ENCODE measurements around the gene NUP160.

DNA sequence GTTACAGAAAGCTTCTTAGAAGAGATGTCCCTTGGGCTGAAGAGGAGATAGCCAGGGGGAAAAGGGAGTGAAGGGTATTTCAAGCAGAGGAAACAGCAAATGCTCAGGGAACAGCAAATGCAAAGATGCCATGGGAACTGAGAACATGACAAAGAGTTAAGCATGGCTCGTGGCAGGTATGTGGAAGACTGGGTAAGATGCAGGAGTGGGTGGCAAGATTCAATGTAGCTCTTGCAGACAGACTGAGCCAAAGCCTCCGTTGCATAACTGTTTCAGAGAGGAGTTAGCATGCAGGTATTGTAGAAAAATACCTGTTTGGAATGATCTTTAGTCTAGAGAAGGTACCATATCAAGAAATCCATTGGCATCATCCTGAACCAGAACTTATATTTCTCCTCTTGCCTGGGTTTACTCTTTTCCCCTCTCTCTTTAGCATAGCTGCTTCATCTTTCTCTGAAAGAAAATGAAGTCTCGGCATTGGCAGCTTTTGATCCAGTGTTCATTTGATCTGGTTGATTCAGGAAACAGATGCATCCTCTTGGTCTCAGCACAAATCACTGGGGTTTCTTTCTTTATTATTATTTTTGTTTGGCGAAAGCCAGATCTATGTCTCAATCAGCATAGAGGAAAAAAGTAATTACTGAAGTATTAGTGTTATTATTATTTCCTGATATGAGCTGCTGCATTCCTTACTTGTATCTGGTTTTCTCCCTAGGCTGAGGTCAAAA, 41.7 kb upstream of the NUP160 start:
- TF ChIP-seq, protein P1, sequence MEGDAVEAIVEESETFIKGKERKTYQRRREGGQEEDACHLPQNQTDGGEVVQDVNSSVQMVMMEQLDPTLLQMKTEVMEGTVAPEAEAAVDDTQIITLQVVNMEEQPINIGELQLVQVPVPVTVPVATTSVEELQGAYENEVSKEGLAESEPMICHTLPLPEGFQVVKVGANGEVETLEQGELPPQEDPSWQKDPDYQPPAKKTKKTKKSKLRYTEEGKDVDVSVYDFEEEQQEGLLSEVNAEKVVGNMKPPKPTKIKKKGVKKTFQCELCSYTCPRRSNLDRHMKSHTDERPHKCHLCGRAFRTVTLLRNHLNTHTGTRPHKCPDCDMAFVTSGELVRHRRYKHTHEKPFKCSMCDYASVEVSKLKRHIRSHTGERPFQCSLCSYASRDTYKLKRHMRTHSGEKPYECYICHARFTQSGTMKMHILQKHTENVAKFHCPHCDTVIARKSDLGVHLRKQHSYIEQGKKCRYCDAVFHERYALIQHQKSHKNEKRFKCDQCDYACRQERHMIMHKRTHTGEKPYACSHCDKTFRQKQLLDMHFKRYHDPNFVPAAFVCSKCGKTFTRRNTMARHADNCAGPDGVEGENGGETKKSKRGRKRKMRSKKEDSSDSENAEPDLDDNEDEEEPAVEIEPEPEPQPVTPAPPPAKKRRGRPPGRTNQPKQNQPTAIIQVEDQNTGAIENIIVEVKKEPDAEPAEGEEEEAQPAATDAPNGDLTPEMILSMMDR (IDR thresholded peaks at IDR 0.05), result no peak
- TF ChIP-seq NR3C1 (CRISPR knock-in tag; conservative IDR thresholded peaks at IDR 0.05; ENCODE audit: low read depth), result no peak
- TF ChIP-seq GRHL2 (CRISPR knock-in tag; IDR thresholded peaks at IDR 0.05; ENCODE audit: insufficient replicate concordance, severe bottlenecking), result no peak
- TF ChIP-seq, protein P2, sequence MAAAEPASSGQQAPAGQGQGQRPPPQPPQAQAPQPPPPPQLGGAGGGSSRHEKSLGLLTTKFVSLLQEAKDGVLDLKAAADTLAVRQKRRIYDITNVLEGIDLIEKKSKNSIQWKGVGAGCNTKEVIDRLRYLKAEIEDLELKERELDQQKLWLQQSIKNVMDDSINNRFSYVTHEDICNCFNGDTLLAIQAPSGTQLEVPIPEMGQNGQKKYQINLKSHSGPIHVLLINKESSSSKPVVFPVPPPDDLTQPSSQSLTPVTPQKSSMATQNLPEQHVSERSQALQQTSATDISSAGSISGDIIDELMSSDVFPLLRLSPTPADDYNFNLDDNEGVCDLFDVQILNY (CRISPR knock-in tag; IDR thresholded peaks at IDR 0.05), result no peak
- TF ChIP-seq, protein P3, sequence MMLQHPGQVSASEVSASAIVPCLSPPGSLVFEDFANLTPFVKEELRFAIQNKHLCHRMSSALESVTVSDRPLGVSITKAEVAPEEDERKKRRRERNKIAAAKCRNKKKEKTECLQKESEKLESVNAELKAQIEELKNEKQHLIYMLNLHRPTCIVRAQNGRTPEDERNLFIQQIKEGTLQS (CRISPR knock-in tag; conservative IDR thresholded peaks at IDR 0.05), result no peak
- TF ChIP-seq ELF4 (CRISPR knock-in tag; IDR thresholded peaks at IDR 0.05; ENCODE audit: low read depth), result no peak
- TF ChIP-seq, protein P4, sequence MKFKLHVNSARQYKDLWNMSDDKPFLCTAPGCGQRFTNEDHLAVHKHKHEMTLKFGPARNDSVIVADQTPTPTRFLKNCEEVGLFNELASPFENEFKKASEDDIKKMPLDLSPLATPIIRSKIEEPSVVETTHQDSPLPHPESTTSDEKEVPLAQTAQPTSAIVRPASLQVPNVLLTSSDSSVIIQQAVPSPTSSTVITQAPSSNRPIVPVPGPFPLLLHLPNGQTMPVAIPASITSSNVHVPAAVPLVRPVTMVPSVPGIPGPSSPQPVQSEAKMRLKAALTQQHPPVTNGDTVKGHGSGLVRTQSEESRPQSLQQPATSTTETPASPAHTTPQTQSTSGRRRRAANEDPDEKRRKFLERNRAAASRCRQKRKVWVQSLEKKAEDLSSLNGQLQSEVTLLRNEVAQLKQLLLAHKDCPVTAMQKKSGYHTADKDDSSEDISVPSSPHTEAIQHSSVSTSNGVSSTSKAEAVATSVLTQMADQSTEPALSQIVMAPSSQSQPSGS (CRISPR knock-in tag; IDR thresholded peaks at IDR 0.05; ENCODE audit: borderline replicate concordance, low read depth), result no peak
- TF ChIP-seq, protein P5, sequence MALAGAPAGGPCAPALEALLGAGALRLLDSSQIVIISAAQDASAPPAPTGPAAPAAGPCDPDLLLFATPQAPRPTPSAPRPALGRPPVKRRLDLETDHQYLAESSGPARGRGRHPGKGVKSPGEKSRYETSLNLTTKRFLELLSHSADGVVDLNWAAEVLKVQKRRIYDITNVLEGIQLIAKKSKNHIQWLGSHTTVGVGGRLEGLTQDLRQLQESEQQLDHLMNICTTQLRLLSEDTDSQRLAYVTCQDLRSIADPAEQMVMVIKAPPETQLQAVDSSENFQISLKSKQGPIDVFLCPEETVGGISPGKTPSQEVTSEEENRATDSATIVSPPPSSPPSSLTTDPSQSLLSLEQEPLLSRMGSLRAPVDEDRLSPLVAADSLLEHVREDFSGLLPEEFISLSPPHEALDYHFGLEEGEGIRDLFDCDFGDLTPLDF (CRISPR knock-in tag; IDR thresholded peaks at IDR 0.05), result no peak
